T-helper 1 cell (primary cell): ENCODE results near the gene PRDM10.
"Not testable (repeated sequence)": the region's sequence is repeated elsewhere in the genome, so short reads cannot be mapped to it uniquely, and the experiment has no call there.

Experiments used
- DNase-seq, 5 donors: peaks; one replicate each; pipeline ENCODE4 v3.0.0-alpha.2; 2012 to 2020

The PRDM10 gene

DNA sequence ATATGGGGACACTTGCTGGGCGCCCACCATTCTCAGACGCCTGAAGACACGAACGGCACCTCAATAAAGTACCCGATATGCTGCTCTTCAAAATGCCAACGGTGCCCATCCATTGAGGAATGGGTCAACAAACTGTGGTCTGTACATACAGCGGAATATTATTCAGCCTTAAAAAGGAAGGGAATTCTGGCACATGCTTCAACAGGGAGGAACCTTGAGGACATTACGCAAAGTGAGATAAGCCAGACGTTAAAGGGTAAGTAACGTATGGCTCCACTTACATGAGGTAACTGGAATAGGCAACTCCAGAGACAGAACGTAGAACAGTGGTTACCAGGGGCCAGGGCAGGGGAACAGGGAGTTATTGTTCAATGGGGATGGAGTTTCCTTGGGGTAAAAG is 28.0 kb downstream of the PRDM10 start:
- no peak for DNase-seq

DNA sequence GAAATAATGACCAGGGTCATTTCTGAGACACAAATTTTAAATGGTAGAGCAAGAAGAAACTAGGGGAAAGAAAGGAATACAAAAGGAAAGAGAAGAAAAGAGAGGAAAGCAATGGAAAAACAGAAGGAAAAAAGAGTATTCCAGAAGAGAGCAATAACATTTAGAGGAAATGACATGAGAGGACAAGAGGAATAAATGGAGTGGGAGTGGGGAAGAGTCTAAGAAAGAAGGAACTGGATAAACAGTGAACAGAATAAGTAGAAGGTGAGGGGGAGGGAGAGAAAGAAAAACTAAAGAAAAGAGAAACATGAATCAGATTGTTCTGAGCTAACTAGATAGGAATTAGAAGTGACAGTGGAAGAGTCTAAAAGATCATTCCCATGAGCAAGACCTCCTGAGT is 28.4 kb downstream of the PRDM10 start:
- no peak for DNase-seq

DNA sequence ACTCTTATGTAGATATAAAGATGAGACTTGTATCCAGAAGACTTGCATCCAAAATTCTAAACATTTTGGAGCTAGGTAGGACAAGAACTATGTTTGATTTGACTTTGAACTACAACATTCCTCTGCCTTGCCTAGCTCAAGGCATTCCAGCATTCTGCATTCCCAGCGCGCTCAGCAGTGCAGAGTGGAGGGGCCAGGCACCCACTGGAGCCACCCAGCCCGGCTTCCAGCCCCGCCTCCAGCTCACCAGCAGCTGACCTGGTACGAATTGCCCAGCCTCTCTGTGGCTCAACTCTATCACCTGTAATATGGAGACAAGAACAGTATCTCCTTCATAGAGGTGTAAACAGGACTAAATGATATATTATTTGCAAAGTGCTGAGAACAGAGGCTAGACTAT is 28.8 kb downstream of the PRDM10 start:
- no peak for DNase-seq

DNA sequence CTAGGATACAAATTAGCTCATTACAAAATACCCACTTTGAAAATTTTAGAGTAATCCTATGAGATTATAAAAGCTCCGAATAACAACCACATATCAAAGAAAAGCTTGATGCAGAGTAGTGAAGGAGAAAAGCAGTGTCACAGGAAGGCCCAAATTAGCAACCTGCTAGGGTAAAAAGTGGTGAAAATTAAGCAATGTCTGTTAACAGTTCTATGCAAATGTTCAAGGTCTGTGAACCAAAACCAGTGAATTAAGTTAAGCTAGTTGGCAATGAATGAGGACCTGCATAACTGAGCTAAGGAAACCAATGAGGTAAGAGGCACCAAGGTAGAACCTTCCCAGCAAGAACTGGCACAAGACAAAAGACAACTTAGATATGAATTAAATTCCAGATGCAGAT is 29.6 kb downstream of the PRDM10 start:
- no peak for DNase-seq

DNA sequence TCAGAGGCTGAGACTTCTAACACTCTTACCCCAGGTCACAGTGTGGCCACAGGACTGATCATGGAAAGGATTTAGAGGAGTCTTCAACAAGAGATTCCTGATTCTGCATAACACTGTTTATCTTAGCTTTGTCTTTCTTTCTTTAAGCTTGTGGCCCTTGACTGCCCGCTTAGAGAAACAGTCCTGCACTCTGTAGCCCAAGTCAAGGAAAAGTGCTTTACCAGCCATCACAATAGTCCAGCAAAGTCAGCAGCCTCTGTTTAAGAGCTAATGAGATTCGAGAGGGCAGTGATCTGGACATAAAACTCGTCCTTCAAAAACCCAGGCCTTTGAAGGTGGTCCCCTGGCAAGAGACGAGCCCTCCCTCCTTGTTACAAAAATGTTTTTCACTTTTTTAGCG is 30.0 kb downstream of the PRDM10 start:
- no peak for DNase-seq

DNA sequence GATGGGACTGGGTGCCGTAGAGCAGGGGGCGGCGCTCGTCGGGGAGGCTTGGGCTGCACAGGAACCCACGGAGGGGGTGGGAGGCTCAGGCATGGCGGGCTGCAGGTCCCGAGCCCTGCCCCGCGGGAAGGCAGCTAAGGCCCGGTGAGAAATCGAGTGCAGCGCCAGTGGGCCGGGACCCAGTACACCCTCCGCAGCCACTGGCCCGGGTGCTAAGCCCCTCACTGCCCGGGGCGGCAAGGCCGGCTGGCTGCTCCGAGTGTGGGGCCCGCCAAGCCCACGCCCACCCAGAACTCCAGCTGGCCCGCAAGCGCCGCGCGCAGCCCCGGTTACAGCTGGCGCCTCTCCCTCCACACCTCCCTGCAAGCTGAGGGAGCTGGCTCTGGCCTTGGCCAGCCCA is 30.8 kb downstream of the PRDM10 start:
- DNase-seq, result not testable (repeated sequence)

DNA sequence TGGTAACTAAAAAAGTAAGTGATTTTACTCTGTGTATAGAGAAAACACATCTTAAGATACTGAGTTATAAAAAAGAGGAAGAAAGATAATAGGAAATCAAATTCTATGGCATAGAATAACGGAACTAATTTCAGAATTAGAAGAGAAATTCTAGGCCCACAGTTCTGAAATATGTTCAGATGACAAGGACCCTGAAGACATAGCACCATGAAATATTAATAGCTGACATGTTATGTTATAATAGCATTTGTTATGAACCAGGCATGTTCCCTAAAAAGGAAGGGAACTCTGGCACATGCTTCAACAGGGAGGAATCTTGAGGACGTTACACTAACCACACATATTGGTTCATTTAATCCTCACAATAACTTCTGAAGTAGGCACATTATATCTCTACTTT is 32.7 kb downstream of the PRDM10 start:
- no peak for DNase-seq

DNA sequence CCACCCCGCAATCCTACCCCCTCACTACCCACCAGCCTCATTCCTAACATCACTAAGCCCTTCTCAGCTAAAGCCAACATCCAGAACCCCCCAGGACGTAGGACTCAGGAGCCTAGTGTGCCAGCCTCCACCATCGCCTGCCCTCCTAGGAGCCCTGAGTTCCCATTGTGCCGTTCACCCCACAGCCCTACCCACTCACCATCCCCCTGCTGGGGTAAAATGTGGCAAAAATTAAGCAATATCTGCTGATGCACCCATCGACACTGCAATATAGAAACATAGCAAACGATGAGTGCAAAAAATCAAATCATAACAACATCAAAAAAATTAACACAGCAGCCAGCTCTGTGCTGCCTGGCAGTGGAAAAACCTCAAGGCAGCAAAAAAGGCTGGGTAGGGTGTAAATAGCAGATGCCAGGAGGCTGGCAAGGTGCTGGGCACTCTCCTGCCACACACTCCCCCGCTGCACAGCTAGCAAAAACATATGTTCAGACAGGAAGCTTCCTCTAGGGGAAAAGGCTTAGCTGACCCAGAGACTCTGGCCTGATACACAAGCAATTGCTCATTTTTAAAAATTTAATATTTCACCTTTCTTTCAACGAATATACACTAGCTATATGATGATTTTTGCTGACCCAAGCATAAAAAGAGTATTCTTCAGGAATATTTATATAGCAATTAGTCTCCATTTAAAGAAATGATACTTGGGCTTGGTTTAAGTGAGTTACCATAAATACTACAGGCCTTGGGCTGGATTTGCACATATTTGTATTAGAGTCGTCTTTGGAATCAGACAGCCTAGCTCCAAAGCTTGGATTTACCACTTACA is 33.8 kb downstream of the PRDM10 start:
- no peak for DNase-seq

DNA sequence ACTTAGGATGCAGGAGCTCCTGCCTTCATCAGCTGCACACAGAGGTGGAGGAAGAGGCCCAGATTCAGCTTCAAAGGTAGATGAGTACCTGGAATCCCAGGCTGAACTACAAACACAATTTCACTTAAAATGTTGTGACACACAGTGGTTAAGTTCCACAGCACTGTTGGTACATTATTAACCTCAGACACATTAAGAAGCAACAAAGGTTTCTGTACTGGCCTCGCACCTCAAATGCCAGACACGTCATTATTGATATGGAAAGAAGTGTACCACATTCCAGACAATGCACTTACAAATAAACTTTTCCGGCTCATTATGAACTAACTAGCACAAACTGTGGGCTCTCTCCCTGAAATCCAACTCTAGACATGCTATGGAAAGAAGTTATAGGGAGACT is 34.6 kb downstream of the PRDM10 start:
- no peak for DNase-seq

DNA sequence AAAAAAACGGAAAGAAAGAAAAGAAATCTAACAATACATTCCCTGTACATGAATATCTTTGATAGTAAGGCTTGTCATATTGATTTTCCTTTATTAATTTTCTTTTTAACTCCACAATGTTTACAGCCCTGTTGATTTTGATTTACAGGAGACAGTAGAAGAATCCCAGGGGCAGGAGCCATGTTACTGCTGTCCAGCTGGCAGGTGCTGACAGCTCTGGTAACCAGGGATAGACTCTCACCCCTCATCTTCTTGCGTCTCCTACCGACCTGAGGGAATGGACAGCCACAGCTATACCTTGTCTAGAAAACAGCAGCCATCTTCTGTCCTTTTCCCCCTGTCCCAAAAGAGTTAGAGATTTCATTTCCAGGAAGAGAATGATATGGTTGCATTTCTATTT is 37.4 kb downstream of the PRDM10 start:
- DNase-seq, result no peak

DNA sequence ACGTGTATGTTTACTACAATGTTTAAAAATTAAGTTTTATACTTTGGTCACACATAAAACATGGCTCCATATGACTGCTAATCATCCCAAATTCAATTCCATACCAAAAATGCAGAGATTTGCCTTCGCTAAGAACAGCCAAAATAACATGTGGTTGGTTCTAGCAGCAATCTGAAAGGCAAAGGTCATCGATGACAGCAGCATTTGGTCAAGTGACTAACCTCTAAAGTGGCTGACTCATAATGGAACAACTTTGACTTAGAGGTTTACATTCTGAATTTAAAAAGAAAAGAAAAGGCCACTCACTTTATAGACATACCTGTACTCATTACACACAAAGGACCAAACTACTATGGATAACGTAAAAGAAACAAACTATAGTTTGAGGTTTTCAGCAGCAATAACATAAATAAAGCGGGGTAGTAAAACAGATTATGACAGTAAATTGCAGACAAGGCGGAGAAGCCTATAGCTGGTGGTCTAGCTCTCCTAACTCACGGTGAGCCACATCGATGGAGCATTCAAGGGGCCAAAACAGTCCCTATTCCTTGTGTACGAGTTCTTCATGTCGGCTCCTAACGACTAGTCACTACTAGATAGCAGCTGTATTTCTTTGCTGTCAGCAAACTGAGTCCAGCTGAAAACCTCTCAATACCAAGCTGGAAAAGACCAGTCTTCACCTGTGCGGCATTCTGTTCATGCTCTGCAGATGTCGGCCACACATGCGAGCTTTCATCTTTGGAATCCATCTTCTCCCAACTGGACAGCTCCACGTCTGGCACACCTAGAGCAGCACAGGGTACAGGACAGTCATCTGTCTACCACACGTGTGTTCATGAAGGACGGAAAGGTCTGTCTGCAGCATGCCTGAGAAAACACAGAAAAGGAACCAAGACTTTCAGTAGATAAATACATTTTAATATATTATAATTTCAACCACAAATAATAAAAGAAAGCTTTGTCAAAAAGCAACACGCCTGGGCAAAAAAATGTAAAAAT is 42.1 kb downstream of the PRDM10 start:
- peak in 1 of 5 donors; percentile 47 for DNase-seq

DNA sequence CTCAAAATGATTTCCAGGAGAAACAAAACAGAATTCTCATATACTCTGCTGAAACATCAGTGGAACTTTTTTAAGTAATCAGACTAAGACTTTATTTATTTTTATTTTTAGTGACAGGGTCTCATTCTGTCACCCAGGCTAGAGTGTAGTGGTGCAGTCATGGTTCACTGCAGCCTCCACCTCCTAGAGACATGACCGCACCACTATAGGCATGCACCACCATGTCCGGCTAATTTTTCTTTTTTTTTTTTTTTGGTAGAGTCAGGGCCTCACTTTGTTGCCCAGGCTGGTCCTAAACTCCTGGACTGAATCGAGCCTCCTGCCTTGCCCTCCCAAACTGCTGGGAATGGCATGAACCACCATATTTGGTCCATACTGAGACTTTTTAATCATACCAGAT is 42.9 kb downstream of the PRDM10 start:
- DNase-seq, result no peak

DNA sequence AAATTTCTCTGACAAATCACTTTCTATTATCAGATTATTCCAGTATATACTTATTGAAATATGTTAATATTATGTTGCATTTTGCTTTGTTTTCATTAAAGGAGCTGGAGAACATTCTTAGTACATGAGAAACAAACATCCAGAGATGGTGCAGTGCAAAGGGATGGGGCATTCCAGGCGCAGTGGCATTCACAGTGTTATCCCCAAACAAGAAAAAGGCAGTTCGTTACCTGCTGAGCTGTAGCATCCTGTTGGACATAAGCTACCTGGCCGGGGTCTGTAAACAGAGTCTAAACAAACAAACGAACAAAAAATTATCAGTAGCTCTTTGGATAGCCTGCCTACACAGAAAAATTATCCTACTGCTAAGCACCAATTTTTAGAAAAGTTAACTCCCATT is 47.4 kb downstream of the PRDM10 start:
- DNase-seq, result no peak

DNA sequence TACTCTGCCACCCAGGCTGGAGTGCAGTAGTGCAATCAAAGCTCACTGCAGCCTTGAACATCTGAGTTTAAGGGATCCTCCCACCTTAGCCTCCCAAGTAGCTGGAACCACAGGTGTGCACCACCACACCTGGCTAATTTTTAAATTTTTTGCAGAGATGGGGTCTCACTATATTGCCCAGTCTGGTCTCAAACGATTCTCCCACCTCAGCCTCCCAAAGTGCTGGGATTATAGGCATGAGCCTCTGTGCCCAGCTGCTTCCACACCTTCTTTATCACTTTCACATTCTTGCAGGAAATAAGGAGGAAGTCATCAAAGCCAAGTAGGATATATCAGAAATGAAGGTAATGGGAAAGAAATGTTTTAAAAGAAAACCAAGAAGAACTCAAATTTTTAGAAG is 47.9 kb downstream of the PRDM10 start:
- DNase-seq, result not testable (repeated sequence)

DNA sequence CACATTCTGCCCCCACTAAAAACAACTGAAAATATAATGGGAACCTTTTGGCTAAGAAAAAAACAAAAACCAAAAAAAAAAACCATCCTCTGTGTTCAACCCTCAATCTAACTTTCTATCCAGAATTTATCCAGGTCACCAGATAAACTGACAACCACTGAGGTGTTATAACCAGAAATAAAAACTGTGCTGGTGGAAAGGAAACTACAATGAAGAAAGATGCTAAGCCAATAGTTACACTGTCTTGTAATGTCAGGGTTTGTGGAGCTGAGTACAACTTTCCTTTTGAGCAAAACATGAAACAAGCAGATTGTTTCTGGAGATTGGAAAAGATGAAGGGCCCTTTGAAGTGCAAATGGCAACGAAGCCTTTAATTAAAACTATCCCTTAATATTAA is 50.8 kb downstream of the PRDM10 start:
- DNase-seq, result no peak

DNA sequence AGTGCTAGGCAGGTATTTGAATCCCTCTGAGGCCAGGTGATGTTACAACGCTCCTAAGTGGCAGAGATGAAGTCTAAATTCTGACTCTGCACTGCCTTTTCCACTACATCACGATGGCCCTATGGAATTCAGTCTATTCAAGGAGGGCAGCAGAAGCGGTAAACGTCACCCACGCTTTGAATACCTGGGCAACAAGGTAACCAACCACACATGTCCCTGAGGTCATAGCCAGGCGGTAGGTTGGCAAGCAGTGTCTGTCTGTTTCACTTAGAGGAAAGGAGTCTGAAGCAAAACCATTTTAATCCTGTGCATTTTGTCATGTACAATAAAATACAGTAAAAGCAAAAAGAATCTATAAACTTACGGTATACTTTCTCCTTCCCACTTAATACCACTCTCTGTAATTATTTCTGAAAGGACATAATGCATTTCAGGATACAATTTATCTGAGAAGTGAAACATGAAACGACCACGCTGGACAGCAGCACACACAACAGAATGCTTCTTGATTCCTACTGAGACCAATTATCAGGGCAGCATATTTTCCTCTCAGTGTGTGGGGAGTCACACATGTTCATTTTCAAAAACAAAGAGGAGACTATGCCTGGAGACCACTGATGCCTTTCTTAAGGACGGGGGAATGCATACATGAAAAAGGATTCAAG is 51.3 kb downstream of the PRDM10 start:
- no peak for DNase-seq

DNA sequence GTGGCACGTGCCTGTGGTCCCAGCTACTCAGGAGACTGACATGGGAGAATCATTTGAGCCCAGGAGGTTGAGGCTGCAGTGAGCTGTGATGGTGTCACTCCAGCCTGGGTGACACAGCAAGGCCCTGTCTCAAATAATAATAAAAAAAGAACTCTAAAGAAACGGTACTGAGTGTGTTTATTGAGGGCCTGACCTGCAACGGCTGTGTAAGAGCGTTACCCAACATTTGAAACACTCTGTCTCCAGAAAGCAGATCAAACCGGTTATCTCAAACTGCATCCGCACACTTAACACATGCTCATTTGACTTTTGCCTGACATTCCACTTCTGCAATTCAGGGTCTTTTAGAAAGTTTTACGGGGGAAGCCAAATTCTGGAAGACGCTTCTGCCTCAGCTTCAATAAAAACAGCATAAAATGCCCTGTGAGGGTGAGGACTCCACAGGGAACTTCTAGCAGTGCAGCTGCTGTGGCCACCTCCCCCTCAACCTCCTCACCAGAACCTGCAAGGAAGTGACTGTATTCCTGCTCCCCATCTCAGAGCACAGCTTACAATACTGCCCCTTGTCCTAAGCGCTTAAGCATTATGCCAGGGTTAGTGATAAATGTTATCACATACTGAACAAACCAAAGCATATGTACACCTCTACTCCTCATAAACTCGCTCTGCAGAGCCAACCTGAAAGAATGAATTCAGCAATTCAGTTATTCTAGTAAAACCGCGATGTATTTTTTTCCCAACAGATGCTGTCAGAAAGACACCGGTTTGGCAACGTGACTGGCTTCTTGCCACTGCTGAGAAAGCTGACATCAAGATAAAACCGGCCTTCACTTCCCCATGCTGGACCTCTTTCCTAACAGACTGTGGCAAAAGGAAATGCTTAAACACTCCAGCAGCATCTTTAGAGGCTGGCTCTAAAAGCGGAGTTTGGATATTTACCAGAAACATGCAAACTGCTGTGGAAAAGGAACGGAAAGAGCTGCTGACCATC is 52.2 kb downstream of the PRDM10 start:
- no peak for DNase-seq

DNA sequence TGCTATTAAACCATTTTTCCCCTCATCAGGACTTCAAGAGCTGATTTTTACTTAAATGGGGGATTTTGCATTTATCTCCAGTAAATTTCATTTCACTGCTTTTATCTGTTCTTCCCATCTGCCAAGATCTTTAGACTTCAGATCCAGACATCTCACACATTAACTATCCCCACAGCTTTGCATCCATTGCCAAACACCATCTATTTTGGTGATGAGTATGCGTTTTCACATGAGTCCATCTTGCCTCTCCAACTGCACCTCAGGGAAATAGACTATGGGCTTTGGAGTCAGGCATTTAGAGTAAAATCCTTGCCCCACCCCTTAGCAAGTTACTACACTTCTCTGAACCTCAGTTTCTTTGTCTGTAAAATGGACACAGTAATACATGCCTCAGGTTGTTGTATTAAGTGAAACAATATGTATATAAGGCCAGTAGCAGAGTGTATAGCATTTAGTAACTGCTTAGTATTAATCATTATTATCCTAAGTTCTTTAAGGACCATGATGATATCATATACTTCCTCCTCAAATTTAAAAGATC is 53.6 kb downstream of the PRDM10 start:
- DNase-seq, result no peak

DNA sequence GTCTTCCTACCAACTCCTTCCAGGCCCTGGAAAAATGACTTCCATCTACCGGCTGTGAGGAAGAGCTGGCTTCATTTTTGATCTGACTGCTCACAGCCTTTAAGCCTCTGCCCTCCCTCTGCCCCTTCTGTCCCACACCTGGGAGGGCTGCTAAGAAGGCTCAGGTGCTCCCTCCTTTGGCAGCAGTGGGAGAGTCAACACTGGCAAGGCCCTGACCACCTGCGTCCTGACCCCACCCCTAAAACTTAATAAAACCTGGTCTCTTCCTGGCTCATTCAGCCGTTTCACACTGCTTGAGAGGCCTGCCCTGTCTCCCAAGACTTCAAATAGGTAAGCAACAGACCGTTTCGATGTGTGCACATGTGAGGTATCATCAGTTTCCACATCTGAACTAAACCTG is 55.2 kb downstream of the PRDM10 start:
- DNase-seq, result no peak

DNA sequence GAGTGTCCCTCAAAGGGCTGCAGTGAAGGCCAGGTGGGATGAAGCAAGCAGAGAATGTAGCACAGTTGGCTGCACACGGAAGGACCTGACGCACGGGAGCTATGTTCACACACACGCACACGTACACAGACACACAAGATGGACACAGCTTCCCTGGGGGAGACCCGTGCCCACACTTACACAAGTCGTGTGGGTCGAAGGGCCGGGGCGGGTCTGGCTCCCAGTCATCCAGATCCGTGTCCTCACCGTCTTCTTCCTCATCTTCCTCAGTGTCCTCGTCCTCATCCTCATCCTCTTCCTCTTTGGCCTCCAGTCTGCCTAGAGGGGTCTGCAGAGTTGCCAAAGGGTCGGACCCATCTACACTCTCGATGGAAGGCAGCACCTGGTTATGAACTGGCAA is 55.7 kb downstream of the PRDM10 start:
- DNase-seq, result no peak

DNA sequence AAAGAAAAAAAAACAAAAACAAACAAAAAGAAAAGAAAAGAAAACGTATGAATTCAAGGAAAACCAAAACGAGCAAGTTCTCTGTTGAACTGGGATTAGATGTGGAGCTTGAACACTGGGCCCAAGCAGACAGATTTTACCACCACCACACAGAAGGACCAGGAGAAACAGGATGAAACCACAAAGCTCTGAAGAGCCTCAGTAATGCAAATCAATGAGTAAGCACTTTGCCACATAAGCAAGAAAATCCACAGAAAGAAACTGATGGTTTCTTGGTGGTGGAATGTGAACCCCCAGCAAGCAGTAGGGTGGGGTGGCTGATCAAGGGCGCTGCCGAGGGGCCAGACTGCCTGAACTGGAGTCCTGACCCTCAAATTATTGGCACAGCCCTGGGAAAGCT is 56.4 kb downstream of the PRDM10 start:
- no peak for DNase-seq

DNA sequence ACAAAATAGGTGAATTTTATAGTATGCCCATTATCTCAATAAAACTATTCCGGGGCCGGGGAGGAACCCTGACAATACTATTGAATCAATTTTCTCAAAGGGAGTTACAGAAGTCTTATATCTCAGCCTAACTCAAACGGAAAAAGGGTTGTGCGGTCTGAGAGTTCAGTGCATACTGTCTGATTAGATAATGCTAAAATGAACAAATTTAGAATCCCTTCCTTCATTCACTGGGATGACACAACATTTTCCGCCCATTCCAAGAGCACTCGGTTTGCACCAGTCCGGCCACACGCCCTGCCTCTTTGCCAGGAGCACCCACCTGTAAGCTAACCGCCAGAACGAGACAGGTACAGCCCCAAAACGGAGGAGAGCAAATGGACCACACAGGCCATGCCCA is 57.3 kb downstream of the PRDM10 start:
- no peak for DNase-seq
